Tibial artery (tissue), 4 donors: ENCODE results near the gene TAGLN2.

Source experiments
- DNase-seq, 2 donors: peaks; one replicate each; pipeline ENCODE4 v3.0.0-alpha.2; 2019
- H3K27ac ChIP-seq, 2 donors: fragments of 200-600 bp; sonication (generic) in 1 of 2; 1 replicate in 1 of 2; 2 replicates in 1 of 2; pipeline ENCODE4 v1.5.1; 2018 to 2019; ENCODE audit warnings: mild to moderate bottlenecking in 1 of 2
- H3K27me3 ChIP-seq, 2 donors: fragments of 200-600 bp; sonication (generic) in 1 of 2; one replicate each; pipeline versions ENCODE4 v1.5.1 to v1.6.0; 2016 to 2019
- H3K36me3 ChIP-seq, 3 donors: fragments of 200-600 bp; sonication (generic) in 2 of 3; one replicate each; pipeline ENCODE4 v1.5.1; 2016 to 2019; ENCODE audit warnings: mild to moderate bottlenecking in 2 of 3
- H3K4me1 ChIP-seq, 4 donors: fragments of 200-600 bp; sonication (generic) in 2 of 4; 1 replicate in 3 of 4; 2 replicates in 1 of 4; pipeline ENCODE4 v1.5.1; 2016 to 2019
- H3K4me3 ChIP-seq, 2 donors: fragments of 200-600 bp; sonication (generic) in 1 of 2; 1 replicate in 1 of 2; 2 replicates in 1 of 2; pipeline ENCODE4 v1.5.1; 2018 to 2019; ENCODE audit warnings: mild to moderate bottlenecking in 2 of 2
- H3K9me3 ChIP-seq, 3 donors: fragments of 200-600 bp; sonication (generic) in 1 of 3; one replicate each; pipeline ENCODE4 v1.5.1; 2016 to 2019
- intact Hi-C: fragments of 100-400 bp; cut with DNase I; formaldehyde crosslinking; loops from one replicate; pipeline ENCODE4 v1.15.0; 2023; ENCODE audit warnings: low total_unique reads
- TF ChIP-seq, protein P1 (sequence below), 2 experiments: fragments of 200-600 bp in 1 of 2; fragments of 450-650 bp in 1 of 2; IDR thresholded peaks; one replicate each; pipeline ENCODE4 v1.5.1; 2017 to 2019; ENCODE audit warnings: antibody characterized with exemption in 2 of 2, mild to moderate bottlenecking in 1 of 2, moderate library complexity in 1 of 2

TAGLN2 gene

DNA sequence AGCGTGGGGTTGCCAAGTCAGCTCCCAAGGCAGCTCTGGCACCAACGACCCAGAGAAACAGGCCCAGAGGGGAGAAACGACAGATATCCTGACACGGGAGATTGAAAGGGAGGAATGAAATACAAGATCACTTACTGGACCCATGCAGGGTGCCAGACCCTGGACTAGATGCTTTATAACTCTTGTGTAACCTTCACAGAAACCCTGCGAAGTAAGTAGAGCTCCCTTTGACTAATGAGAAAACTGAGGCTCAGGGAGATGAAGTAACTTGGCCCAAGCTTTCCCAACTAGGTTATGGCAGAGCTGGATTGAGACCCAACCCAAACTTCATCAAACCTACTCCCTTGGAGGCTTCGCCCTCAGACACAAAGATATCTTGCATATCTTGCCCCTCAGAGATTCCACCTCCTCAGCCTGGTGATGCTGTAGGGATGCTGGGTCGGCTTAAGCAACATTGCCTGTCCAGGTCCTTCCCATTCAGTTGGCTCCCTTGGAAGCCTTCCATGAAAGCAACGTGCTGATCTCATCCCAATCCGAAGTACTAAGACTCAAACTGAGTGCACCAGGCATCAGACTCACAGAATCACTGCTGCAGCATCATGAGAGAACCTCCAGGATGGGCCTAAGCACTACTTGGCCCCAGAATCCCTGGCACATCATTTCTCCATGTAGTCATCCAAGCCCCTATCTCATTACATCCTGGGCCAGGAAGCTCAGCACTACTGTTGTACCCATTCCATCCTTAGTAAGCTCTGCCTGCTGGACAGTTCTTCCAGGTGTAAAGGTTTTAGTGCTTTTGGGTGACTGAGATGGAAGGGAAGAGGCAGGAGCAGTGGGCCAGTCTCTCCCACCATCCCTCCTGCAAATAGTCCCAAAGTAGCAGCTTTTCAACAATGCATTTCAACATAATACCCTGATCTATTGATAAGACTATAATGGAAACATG is 21.2 kb upstream of the TAGLN2 start:
- TF ChIP-seq, protein P1, sequence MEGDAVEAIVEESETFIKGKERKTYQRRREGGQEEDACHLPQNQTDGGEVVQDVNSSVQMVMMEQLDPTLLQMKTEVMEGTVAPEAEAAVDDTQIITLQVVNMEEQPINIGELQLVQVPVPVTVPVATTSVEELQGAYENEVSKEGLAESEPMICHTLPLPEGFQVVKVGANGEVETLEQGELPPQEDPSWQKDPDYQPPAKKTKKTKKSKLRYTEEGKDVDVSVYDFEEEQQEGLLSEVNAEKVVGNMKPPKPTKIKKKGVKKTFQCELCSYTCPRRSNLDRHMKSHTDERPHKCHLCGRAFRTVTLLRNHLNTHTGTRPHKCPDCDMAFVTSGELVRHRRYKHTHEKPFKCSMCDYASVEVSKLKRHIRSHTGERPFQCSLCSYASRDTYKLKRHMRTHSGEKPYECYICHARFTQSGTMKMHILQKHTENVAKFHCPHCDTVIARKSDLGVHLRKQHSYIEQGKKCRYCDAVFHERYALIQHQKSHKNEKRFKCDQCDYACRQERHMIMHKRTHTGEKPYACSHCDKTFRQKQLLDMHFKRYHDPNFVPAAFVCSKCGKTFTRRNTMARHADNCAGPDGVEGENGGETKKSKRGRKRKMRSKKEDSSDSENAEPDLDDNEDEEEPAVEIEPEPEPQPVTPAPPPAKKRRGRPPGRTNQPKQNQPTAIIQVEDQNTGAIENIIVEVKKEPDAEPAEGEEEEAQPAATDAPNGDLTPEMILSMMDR (IDR thresholded peaks at IDR 0.05): no peak
- Histone ChIP-seq H3K27me3 (peaks cover 0 to 37% of the 10 kb centered on the region in 2 donors), H3K4me1 (peaks cover 0 to 19% (median 12%) of the 10 kb centered on the region in 4 donors), H3K9me3 (no peaks in the 10 kb centered on the region), H3K27ac (no peak overlapping the region), H3K36me3 (no peaks in the 10 kb centered on the region), H3K4me3 (peak overlapping the region; percentile 38 to 58)
- intact Hi-C loops: no loop called here
- peak in 1 of 2 donors; percentile 45 for DNase-seq

DNA sequence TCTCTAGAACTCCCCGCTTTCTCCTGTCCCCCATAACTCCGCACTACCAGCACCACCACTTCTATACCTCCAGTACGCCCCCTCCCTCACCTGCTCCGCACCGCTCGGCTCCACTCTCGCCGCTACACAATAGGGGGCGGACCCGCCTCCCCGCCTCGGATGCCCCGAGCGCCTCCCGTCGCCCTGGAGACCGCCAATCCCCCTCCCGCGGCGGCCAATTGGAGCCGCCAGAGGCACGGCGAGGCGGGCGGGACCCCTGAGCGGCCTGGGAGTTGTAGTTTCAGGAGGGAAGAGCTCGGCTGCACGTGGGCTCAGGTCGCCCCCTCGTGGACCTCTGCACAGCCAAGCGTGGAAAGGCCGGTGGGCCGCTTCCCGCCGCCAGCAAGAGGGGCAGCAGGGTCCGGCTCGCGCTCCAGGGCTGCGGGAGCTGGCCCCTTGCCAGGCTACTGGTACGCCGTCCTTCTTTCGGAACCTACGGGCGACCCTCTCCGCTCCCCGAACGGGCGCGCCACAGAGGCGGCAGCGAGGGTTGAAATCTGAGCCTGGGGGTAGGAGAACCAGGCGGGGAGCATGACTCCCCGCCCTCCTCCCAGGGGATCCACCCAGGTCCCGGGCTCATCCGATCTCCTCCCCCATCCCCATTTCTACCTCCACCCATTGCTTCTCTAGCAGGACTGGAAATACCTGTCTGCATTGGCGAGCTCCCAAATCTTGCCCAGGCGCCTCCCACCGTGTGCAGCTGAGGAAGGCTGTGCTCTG is 20.4 kb upstream of the TAGLN2 start, which contains the start of gene IGSF9:
TSS of gene IGSF9 (minus strand) at position 131 of the 759 bp plus-strand sequence. CDS start 2,159 bp downstream, outside the sequence.
- TF ChIP-seq, protein P1 (IDR thresholded peaks at IDR 0.05): peak; percentile 38 to 47
- no peak within 1 kb of the TSS for H3K27ac ChIP-seq
- no peaks in the 10 kb centered on the region for H3K36me3 ChIP-seq
- H3K9me3 ChIP-seq: no peaks in the 10 kb centered on the region
- DNase-seq: peak; percentile 69 to 77
- peak within 1 kb of the TSS; percentile 38 to 58 for H3K4me3 ChIP-seq
- peaks cover 0 to 19% (median 12%) of the 10 kb centered on the region in 4 donors for H3K4me1 ChIP-seq
- intact Hi-C loops: no loop called here
- H3K27me3 ChIP-seq: peaks cover 0 to 41% of the 10 kb centered on the region in 2 donors

DNA sequence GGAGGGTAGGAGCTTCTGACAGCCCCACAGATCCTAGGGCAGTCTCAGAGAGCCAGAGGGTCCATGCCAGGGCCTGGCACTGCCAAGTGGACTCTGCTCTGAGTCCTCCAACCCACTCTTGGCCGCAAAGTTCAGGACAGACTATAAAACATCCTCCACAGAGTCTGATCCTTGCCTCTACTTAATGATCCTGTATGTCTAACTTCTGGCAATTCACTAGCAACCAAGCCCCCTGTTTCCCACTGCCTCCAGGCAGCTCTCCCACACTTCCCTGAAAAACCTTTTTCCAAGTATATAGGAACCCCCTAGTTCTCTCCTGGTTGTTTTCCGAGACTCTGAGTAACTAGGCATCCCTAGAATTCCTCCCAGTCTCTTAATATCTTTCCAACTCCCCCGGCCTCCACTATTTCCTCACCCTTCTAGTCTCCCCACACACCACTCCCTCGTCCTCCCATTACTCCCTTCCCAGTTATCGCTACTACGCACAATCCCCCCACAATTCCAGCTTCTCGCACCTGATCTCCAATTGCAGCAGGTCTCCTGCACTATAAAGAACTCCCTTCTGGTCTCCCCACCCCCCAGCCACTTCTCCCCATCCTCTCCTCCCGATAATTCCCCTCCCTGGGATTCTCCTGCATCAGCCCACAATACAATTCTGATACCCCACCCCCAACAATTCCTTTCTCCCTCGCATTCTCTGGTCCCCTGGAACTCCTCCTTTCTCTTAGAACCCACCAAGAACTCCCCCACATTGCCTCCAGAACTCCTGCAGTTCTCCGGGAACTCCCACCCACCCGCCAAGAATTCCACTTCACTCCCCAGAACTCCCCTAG is 19.5 kb upstream of the TAGLN2 start:
- intact Hi-C loops: no loop called here
- Histone ChIP-seq H3K4me1 (peaks cover 0 to 18% (median 12%) of the 10 kb centered on the region in 4 donors), H3K27me3 (peaks cover 0 to 49% of the 10 kb centered on the region in 2 donors), H3K4me3 (peak overlapping the region in 1 of 2 donors; percentile 58), H3K9me3 (no peaks in the 10 kb centered on the region), H3K36me3 (no peaks in the 10 kb centered on the region), H3K27ac (no peak overlapping the region)
- DNase-seq: peak in 1 of 2 donors; percentile 41
- TF ChIP-seq, protein P1 (IDR thresholded peaks at IDR 0.05): no peak

DNA sequence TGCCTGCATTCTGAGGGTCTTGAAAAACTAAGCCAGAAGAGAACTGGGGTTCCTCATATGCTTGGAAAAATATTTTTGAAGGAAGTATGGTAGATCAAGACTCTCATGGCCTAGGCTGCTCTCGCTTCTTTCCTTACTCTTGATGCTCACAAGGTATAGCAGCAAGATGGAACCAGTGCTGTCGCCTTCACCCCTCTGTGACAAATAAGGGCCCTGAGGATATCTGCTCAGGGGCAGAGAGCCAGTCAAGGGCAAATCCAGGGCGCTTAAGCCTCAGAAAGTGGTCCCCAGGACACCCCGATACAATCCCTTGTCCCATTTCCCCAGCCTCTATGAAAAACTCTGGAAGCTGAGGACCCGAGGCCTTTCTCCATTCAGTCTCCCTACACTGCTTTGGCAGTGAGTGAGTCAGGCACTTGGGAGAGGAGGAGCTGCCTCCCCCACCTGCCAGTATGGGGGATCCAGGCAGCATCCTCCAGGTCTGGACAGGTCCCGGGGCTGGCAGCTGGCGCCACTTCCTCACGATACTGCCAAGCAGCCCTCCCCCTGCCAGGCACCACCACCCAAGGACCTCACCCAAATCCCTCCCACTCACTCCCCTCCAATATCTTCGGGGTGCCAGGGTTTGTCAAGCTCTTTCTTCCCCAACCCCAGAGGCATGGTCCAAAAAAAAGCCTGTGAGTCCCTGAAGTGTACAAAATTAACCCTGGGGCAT is 18.8 kb upstream of the TAGLN2 start:
- no peaks in the 10 kb centered on the region for H3K36me3 ChIP-seq
- DNase-seq: peak in 1 of 2 donors; percentile 25
- H3K27ac ChIP-seq: no peak overlapping the region
- no peak overlapping the region for H3K4me3 ChIP-seq
- H3K27me3 ChIP-seq: peaks cover 0 to 49% of the 10 kb centered on the region in 2 donors
- H3K9me3 ChIP-seq: no peaks in the 10 kb centered on the region
- intact Hi-C loops: no loop called here
- TF ChIP-seq, protein P1 (IDR thresholded peaks at IDR 0.05): no peak
- peaks cover 0 to 16% (median 12%) of the 10 kb centered on the region in 4 donors for H3K4me1 ChIP-seq
